Prostate gland (tissue), 2 donors: ENCODE results near the gene BRCA2.

Experiments
- CTCF ChIP-seq, 4 experiments: fragments of 200-600 bp in 2 of 4; fragments of 450-650 bp in 2 of 4; sonication (generic) in 2 of 4; IDR thresholded peaks; 1 replicate in 3 of 4; 2 replicates in 1 of 4; pipeline ENCODE4 v1.5.1; 2016 to 2019; ENCODE audit warnings: antibody characterized with exemption in 4 of 4, mild to moderate bottlenecking in 2 of 4, moderate library complexity in 2 of 4
- POLR2A ChIP-seq: fragments of 450-650 bp; IDR thresholded peaks from one replicate; pipeline ENCODE4 v1.6.1; 2016; ENCODE audit warnings: antibody characterized with exemption, mild to moderate bottlenecking
- POLR2AphosphoS5 ChIP-seq: sonication (generic); formaldehyde crosslinking; IDR thresholded peaks from one replicate; pipeline ENCODE4 v1.6.1; 2017; ENCODE audit warnings: antibody characterized with exemption

- TF ChIP-seq CTCF (IDR thresholded peaks at IDR 0.05) (no peak), POLR2A (peak; percentile 97), POLR2AphosphoS5 (peak; percentile 95)
Observed at GRCh38 chr13:32427852-32428580, 112.7 kb downstream of the BRCA2 start, which contains the start of gene N4BP2L1.
